Keratinocyte (primary cell): ENCODE results near the gene EIF6. TPM values are rescaled to one million over a fixed set of nuclear protein-coding genes. Genes with fewer than 3 reads are reported as not detected.
A peak's percentile ranks its signal among the peaks of the same experiment; 100 is the strongest.

ENCODE experiments used
- DNase-seq: peaks from one replicate; pipeline ENCODE4 v3.0.0-alpha.2; 2011; ENCODE audit warnings: low read depth, missing footprints, low spot score
- FAIRE-seq: peaks from 2 replicates; lab custom pipeline; 2011; peaks lifted over from hg19 to GRCh38; lab: Jason Lieb, UNC
- H2AFZ ChIP-seq: 2 replicates; pipeline ENCODE4 v1.6.0; 2012; ENCODE audit warnings: low read length, control low read depth, inconsistent platforms; ENCODE audit not compliant: control insufficient read depth
- H3K27ac ChIP-seq: 2 replicates; pipeline ENCODE4 v1.5.1; 2011; ENCODE audit warnings: low read length; ENCODE audit not compliant: control insufficient read depth, insufficient read depth
- H3K27me3 ChIP-seq: 3 replicates; pipeline ENCODE4 v1.6.0; 2011; ENCODE audit warnings: low read length; ENCODE audit not compliant: control insufficient read depth, insufficient read depth; ENCODE audit errors: extremely low read depth
- H3K36me3 ChIP-seq, 2 experiments: 2 replicates in 1 of 2; 3 replicates in 1 of 2; pipeline ENCODE4 v1.5.1; 2011; ENCODE audit warnings: low read length in 2 of 2, mild to moderate bottlenecking in 1 of 2; ENCODE audit not compliant: control insufficient read depth in 2 of 2, insufficient read depth in 2 of 2; ENCODE audit errors: extremely low read depth in 1 of 2
- H3K4me1 ChIP-seq: 3 replicates; pipeline ENCODE4 v1.5.1; 2011; ENCODE audit warnings: low read length; ENCODE audit not compliant: control insufficient read depth, insufficient read depth; ENCODE audit errors: extremely low read depth
- H3K4me2 ChIP-seq: 3 replicates; pipeline ENCODE4 v1.6.0; 2011; ENCODE audit warnings: low read depth, low read length; ENCODE audit not compliant: control insufficient read depth, insufficient read depth; ENCODE audit errors: extremely low read depth
- H3K4me3 ChIP-seq, 3 experiments: fragments of 200-600 bp in 1 of 3; sonication (generic) in 1 of 3; 2 replicates in 2 of 3; 3 replicates in 1 of 3; pipeline ENCODE4 v1.5.1; 2011 to 2016; ENCODE audit warnings: low read length in 3 of 3, mild to moderate bottlenecking in 3 of 3, control low read depth in 2 of 3, inconsistent platforms in 1 of 3, low read depth in 1 of 3, mixed read lengths in 1 of 3, mixed run types in 1 of 3, moderate library complexity in 1 of 3; ENCODE audit not compliant: control insufficient read depth in 2 of 3, insufficient read depth in 2 of 3; ENCODE audit errors: extremely low read depth in 1 of 3
- H3K79me2 ChIP-seq: 2 replicates; pipeline ENCODE4 v1.6.0; 2012; ENCODE audit warnings: low read length; ENCODE audit not compliant: control insufficient read depth, insufficient read depth
- H3K9ac ChIP-seq: 3 replicates; pipeline ENCODE4 v1.6.0; 2011; ENCODE audit warnings: low read length; ENCODE audit not compliant: control insufficient read depth, insufficient read depth; ENCODE audit errors: extremely low read depth
- H3K9me1 ChIP-seq: 3 replicates; pipeline ENCODE4 v1.6.0; 2011; ENCODE audit warnings: low read length; ENCODE audit not compliant: control insufficient read depth, insufficient read depth; ENCODE audit errors: extremely low read depth
- H3K9me3 ChIP-seq: 2 replicates; pipeline ENCODE4 v1.5.1; 2012; ENCODE audit warnings: low read depth, low read length; ENCODE audit not compliant: control insufficient read depth
- H4K20me1 ChIP-seq: 3 replicates; pipeline ENCODE4 v1.6.0; 2011; ENCODE audit warnings: low read length; ENCODE audit not compliant: control insufficient read depth, insufficient read depth; ENCODE audit errors: extremely low read depth
- CTCF ChIP-seq, 3 experiments: IDR thresholded peaks in 1 of 3; conservative IDR thresholded peaks in 1 of 3; optimal IDR thresholded peaks in 1 of 3; 2 replicates in 2 of 3; 3 replicates in 1 of 3; pipeline versions ENCODE3 to v1.5.1; 2011; ENCODE audit warnings: low read length in 3 of 3, mild to moderate bottlenecking in 3 of 3, moderate library complexity in 2 of 3, control low read depth in 1 of 3, inconsistent platforms in 1 of 3; ENCODE audit not compliant: insufficient read depth in 2 of 3; ENCODE audit errors: extremely low read depth in 1 of 3
- EZH2 ChIP-seq: IDR thresholded peaks from one replicate; pipeline ENCODE4 v1.6.1; 2012; ENCODE audit warnings: inconsistent platforms, mild to moderate bottlenecking, low read length, moderate library complexity
- dilution Hi-C: fragments of 300-500 bp; cut with MboI; formaldehyde crosslinking; loops from one replicate; pipeline ENCODE4 v1.7.0; 2020; ENCODE audit warnings: low sequenced_read_pairs; ENCODE audit not compliant: extremely low pct_ligation_motif_present
- polyA plus RNA-seq, 5 experiments: library from polyadenylated mRNA; depleted of rRNA in 3 of 5; stranded (reverse) in 3 of 5; stranded (forward) in 1 of 5; unstranded in 1 of 5; fragments of >200 nt; gene quantifications; 1 replicate in 1 of 5; 2 replicates in 3 of 5; 3 replicates in 1 of 5; pipeline versions ENCODE4 v1.2.1 to v1.2.3, GENCODE V29; 2011 to 2012; ENCODE audit warnings: missing spikeins in 2 of 5, low read depth in 1 of 5, low replicate concordance in 1 of 5

The EIF6 gene
- polyA plus RNA-seq, 1 donor (not counting 4 experiments of a cell fraction or from before 2014, with no cell fraction given), result 206 TPM

GRCh38 chr20:35311822-35312221 lies 27.2 kb upstream of the EIF6 start:
- TF ChIP-seq EZH2 (no peak), CTCF (optimal IDR thresholded peaks at IDR 0.05 in 1 of 3, IDR thresholded peaks at IDR 0.05 in 1 of 3, conservative IDR thresholded peaks at IDR 0.05 in 1 of 3; ENCODE audit: extremely low read depth in 1 of 3, insufficient read depth in 2 of 3, low read length in 3 of 3) (no peak)
- Histone ChIP-seq H3K27me3 (no peaks in the 10 kb centered on the region), H3K4me2 (peak overlapping the region; percentile 43), H3K36me3 (peaks cover 0 to 6% of the 10 kb centered on the region in 2 experiments), H3K79me2 (no peaks in the 10 kb centered on the region), H3K4me3 (no peak overlapping the region), H3K9me3 (no peaks in the 10 kb centered on the region), H4K20me1 (no peaks in the 10 kb centered on the region), H2AFZ (no peak overlapping the region), H3K9me1 (no peaks in the 10 kb centered on the region), H3K4me1 (peaks cover 69% of the 10 kb centered on the region), H3K27ac (peak overlapping the region; percentile 74), H3K9ac (peak overlapping the region; percentile 38)
- DNase-seq, result no peak
- no peak for FAIRE-seq
- dilution Hi-C loops, result no loop called here

GRCh38 chr20:35311409-35311808 lies 26.8 kb upstream of the EIF6 start:
- no peaks in the 10 kb centered on the region for H3K79me2 ChIP-seq
- H3K9ac ChIP-seq, result peak overlapping the region; percentile 38
- DNase-seq (no peak), FAIRE-seq (no peak)
- H3K4me2 ChIP-seq, result peak overlapping the region; percentile 43
- H2AFZ ChIP-seq, result no peak overlapping the region
- no peak for TF ChIP-seq CTCF (optimal IDR thresholded peaks at IDR 0.05 in 1 of 3, IDR thresholded peaks at IDR 0.05 in 1 of 3, conservative IDR thresholded peaks at IDR 0.05 in 1 of 3; ENCODE audit: extremely low read depth in 1 of 3, insufficient read depth in 2 of 3, low read length in 3 of 3)
- no peak for TF ChIP-seq EZH2
- no peaks in the 10 kb centered on the region for H3K9me1 ChIP-seq
- H3K36me3 ChIP-seq, result peaks cover 0 to 10% of the 10 kb centered on the region in 2 experiments
- H3K27ac ChIP-seq, result peak overlapping the region; percentile 74
- H3K9me3 ChIP-seq, result no peaks in the 10 kb centered on the region
- dilution Hi-C loops, result no loop called here
- H3K27me3 ChIP-seq, result no peaks in the 10 kb centered on the region
- peaks cover 73% of the 10 kb centered on the region for H3K4me1 ChIP-seq
- no peaks in the 10 kb centered on the region for H4K20me1 ChIP-seq
- H3K4me3 ChIP-seq, result no peak overlapping the region
